HCEC 1CT (cell line): ENCODE measurements around the gene SPTLC3.

Experiments
- DNase-seq: peaks from one replicate; pipeline ENCODE4 v3.0.0-alpha.2; 2017

Gene SPTLC3

DNA sequence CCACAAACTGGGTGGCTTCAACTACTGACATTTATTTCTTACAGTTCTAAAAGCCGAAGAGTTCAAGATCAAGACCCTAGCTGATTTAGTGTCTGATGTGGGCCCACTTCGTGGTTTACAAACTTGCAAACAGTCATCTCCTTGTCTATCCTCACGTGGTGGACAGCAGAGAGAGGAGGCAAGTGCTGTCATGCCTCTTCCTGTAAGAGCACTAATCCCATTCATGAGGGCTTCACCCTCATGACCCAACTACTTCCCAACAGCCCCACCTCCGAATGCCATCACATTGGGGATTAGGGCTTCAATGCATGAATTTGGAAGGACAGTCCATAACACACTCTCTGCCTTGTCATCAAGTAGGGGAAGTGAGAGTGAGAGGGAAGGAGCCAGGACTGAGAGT lies 196.7 kb downstream of the SPTLC3 start:
- DNase-seq: no peak

DNA sequence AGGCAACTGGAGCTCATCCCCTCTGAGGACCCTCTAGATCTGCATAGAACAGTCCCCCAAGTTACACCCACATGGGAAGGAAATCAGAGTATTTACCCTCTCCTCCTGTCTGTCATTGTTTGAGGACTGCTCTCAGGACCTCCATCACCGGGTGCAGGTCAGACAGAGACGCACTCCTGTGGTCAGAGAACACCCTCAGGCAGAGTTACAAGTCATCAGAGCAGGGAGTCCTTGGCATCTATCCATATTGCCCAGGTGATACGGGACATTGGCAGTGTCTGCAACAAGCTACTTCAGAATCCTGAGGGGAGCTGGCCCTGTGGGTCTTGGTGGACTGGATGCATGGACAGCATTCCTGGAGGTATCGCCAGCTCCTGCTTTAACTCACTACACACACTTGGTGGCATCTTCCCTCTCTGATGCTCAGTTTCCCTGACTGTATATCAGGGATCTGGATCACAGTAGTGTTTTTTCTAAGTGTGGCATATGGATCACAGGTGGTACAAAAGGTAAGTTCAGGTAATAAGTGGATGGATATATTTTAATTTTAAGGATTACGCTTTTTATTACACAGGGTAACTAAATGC lies 197.2 kb downstream of the SPTLC3 start:
- DNase-seq: no peak

DNA sequence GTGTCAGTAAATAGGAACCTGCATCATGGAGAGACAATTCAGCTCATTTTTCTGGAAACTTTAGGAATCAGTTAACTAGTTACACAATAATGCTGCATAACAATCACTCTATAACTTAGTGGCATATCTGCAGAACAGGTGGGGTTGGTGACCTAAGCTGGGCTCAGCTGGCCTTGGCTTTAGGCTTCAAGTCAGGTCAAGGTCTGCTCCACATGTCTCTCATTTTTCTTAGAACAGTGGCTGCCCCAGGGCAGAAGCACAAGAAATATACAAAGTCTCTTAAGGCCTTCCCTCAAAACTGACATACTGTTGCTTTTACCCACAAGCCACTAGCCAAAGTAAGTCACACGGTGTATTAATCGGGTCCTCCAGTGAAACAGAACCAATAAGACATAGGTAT lies 198.2 kb downstream of the SPTLC3 start:
- DNase-seq: no peak

DNA sequence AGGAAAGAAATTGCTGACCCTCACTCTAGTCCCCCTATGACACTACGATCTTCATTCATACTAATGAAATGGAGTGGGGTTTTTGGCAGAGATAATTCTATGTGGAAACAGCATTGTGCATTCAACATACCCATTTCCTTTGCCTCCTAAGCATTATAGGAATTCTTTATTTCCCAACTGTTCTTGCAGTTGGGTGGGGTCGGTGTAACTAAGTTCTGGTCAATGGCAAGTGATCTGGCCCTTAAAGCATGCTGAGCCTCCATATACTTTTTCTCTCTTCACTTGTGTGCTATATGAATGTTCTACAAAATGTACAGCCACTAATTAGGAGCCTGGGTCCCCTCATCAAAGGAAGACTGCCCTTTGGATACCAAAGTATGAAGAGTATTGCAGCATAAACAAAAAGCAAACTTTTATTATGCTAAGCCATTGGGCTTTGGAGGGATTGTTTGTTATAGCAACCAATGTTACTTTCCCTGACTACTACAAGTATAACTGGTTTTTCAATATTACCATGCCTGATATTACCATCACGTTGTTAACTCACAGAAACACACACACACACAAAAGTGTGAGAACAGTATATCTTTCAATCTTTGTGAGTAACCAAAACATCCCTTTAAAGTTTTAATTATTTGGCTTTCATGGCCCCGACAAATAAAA lies 203.3 kb downstream of the SPTLC3 start:
- DNase-seq: no peak

DNA sequence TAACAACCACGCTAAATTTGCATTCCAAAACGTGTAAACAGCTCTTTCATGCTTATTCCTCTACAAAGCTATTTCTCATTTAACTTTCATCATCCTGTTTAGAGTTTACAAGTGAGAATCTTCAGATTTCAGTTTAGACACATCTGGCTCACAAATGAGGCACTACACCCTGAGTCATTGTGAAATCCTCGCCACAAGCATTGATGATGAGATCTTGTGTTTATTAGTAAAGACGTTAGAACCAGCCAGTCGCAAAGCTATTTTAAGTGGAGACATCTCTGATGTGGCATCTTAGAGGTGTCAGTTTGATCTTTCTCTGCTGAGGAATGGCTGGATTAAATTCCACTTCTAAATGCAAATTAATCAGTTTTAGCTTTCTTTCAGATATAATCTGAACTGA lies 204.0 kb downstream of the SPTLC3 start:
- DNase-seq: peak; percentile 79

DNA sequence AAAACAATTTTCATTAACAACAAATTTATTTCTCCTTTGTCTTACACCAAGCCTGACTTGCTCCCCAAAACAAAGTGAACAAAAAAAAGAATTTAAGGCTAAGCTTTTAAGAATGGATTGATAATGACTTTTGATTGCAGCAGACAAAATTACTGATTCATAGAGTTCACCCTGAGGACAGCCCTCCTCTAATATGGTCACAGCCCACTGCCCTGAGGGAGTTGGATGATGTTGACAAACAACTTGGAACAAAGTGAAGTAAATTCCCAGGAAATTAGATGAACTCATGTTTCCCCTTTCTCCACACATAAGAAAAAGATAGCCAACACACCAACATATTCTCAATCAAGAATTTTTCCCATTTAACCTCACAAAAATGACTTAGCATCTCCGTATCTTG lies 204.6 kb downstream of the SPTLC3 start:
- DNase-seq: no peak

DNA sequence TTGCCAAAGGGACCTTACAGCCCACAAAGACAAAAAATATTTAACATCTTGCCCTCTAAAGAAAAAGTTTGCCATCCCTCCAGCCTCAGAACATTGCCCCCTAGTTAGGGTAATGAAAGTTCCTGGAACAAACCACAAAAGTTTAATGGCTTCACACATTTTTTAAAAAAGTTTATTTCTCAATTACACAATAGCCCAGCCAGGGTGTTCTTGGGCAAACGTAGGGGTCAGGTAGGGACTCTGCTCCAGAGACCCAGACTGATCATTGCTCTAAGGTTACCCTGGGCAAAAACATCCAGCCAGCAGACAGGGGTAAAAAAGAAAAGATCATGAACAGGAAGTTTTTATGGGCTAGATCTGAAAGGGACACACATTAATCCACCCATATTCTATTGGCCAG lies 207.8 kb downstream of the SPTLC3 start:
- DNase-seq: no peak
